NCI-H2107 (cell line): Measurements from ENCODE around the gene HMCN2.

Experiments used
- DNase-seq: peaks from one replicate; lab custom pipeline; 2025; lab: John Stamatoyannopoulos, UW

Gene HMCN2

GRCh38 chr9:130265431-130266235, at the start of gene HMCN2:
HMCN2 (plus strand) TSS chr9:130265760; CDS start chr9:130265879, 119 bp downstream.
- DNase-seq = no peak

- DNase-seq = no peak
Observed at GRCh38 chr9:130217838-130218237, 47.7 kb upstream of the HMCN2 start.

- no peak for DNase-seq
Observed at GRCh38 chr9:130219661-130220096, 45.9 kb upstream of the HMCN2 start.

- DNase-seq = no peak
Observed at GRCh38 chr9:130220352-130220751, 45.2 kb upstream of the HMCN2 start.

- no peak for DNase-seq
Observed at GRCh38 chr9:130222833-130223232, 42.7 kb upstream of the HMCN2 start.

GRCh38 chr9:130225071-130225470, 40.5 kb upstream of the HMCN2 start:
- DNase-seq = no peak

- no peak for DNase-seq
Observed at GRCh38 chr9:130225586-130225985, 40.0 kb upstream of the HMCN2 start.

- DNase-seq = no peak
Observed at GRCh38 chr9:130226112-130226511, 39.4 kb upstream of the HMCN2 start.

GRCh38 chr9:130227833-130228232, 37.7 kb upstream of the HMCN2 start:
- DNase-seq = no peak

- DNase-seq = no peak
Observed at GRCh38 chr9:130229759-130230158, 35.8 kb upstream of the HMCN2 start.

- DNase-seq = no peak
Observed at GRCh38 chr9:130230631-130231030, 34.9 kb upstream of the HMCN2 start.

GRCh38 chr9:130232899-130233586, 32.5 kb upstream of the HMCN2 start:
- DNase-seq = no peak

GRCh38 chr9:130233587-130233945, 32.0 kb upstream of the HMCN2 start:
- DNase-seq = no peak

- DNase-seq = no peak
Observed at GRCh38 chr9:130234340-130235260, 31.0 kb upstream of the HMCN2 start.

GRCh38 chr9:130235558-130236435, 29.8 kb upstream of the HMCN2 start:
- DNase-seq = no peak

GRCh38 chr9:130236436-130236985, 29.0 kb upstream of the HMCN2 start:
- no peak for DNase-seq

- DNase-seq = no peak
Observed at GRCh38 chr9:130237076-130237475, 28.5 kb upstream of the HMCN2 start.

- DNase-seq = peak; percentile 35
Observed at GRCh38 chr9:130237763-130238524, 27.6 kb upstream of the HMCN2 start.

- DNase-seq = no peak
Observed at GRCh38 chr9:130239363-130239695, 26.2 kb upstream of the HMCN2 start.

GRCh38 chr9:130239741-130240241, 25.8 kb upstream of the HMCN2 start:
- no peak for DNase-seq
